ENCODE data around the gene OSGIN1.
A peak's percentile ranks its signal among the peaks of the same experiment; 100 is the strongest.

OSGIN1 gene

DNA sequence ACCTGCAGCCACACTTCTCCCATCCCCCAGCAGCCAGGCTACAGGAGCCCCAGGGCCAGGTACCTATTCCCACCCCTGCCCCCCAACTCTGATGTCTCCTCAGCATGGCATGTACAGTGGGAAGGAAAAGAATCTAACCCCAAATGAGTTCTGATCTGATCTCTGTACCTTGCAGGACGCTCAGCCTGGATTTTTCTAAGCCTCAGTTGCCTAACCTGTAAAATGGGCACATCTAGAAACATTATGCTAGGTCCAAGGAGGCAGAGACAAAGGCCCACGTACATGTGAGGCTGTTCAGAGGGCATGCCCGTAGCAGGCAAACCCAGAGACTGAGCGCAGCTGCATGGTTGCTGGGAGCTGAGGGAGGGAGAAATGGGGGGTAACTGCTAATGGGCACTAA is 54.5 kb downstream of the OSGIN1 start:
- no peak for DNase-seq

- DNase-seq, result no peak
Observed at GRCh38 chr16:84007965-84008364, 54.9 kb downstream of the OSGIN1 start.

DNA sequence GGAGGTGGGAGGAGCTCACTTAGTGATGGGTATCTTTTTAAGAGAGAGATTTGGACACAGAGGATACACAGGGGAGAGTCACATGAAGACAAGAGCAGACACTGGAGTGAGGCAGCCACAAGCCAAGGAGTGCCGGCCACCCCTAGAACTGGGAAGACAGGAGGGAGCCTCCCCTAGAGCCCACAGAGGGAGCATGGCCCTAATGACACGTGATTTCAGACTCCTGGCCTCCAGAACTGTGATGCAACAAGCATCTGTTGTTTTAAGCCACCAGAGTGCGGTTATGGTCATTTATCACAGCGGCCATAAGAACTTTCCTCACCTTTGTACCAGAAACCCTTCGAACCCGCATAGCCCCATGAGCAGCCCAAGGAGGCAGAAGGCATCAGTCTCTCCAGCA is 56.2 kb downstream of the OSGIN1 start:
- no peak for DNase-seq

DNA sequence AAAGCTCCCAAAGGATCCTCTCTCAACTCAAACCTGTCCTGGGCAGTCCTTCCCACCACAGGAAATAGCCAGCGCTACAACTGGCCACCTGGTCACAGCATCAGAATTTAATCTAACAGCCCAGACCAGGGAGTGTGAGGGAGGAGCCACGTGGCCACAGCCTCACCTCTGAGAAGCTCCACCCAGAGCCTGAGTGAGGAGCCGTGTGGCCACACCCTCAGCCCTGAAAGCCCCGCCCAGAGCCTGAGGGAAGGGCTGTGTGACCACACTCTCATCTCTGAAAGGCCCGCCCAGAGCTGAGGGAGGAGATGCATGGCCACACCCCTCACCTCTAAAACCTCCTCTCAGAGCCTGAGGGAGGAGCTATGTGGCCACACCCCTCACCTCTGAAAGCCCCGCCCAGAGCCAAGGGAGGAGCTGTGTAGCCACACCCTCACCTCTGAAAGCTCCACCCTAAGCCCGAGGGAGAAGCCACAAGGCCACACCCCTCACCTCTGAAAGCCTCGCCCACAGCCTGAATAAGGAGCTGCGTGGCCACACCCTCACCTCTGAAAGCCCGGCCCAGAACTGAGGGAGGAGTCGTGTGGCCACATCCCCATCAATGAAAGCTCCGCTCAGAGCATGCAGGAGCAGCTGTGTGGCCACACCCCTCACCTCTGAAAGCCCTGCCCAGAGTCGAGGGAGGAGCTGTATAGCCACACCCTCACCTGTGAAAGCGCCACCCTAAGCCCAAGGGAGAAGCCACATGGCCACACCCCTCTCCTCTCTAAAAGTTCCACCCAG is 60.9 kb downstream of the OSGIN1 start:
- DNase-seq, result peak; percentile 36

DNA sequence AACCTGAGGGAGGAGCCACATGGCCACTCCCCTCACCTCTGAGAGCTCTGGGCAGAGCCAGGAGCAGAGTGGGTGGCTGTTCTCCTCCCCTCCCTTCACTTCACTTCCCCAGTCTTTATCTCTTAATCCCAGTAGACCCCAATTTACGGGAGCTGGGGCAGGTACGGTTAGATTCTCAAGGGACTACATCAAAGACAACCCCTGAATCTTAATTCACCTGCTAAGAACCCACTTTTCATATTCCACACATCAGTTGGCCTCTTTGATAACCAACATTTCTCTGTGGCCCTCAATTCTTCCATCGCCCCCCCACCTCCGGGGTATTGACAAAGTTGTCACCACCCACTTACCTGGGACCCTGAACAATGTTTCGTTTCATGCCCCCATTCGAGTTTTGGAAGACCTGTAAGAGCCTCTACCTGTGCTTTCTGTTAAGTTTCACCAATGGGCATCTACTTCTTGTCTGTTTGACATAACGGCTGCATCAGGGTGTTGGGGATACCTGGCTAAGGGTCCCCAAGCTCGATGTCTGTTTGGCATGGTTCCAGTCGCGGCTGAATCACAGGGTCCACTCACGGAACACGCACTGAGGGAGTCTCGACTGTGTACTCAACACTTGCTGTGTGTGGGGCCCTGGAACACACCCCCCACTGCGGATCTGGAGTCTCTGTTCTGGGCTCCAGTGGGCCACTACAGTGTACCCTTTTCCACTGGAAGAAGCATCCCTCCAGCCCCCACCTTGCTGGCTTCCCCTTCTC is 61.7 kb downstream of the OSGIN1 start:
- no peak for DNase-seq

GRCh38 chr16:84015399-84015798 is 62.4 kb downstream of the OSGIN1 start:
- DNase-seq, result no peak
